GM06990 (cell line): ENCODE results near the gene APPL1.

Source experiments
- DNase-seq: peaks from one replicate; pipeline ENCODE4 v3.0.0-alpha.2; 2011; ENCODE audit not compliant: insufficient read length; ENCODE audit errors: extremely low read depth
- H3K27me3 ChIP-seq: replicated peaks from 2 replicates; pipeline ENCODE4 v1.6.0; 2011; ENCODE audit warnings: low read length; ENCODE audit not compliant: control insufficient read depth, insufficient read depth
- H3K36me3 ChIP-seq: 2 replicates; pipeline ENCODE4 v1.5.1; 2011; ENCODE audit warnings: low read length; ENCODE audit not compliant: control insufficient read depth, insufficient read depth
- H3K4me3 ChIP-seq: replicated peaks from 2 replicates; pipeline ENCODE4 v1.5.1; 2011; ENCODE audit warnings: low read depth, mild to moderate bottlenecking, control low read depth, low read length
- CTCF ChIP-seq: IDR thresholded peaks from 2 replicates; pipeline ENCODE4 v1.5.1; 2011; ENCODE audit warnings: low read length, control low read depth, mild to moderate bottlenecking, inconsistent platforms; ENCODE audit not compliant: insufficient read depth, poor library complexity, severe bottlenecking

Gene APPL1

GRCh38 chr3:57252404-57252803 is 24.9 kb downstream of the APPL1 start:
- Histone ChIP-seq H3K4me3 (no peak overlapping the region), H3K36me3 (peaks cover 2% of the 10 kb centered on the region), H3K27me3 (no peaks in the 10 kb centered on the region)
- DNase-seq, result no peak
- TF ChIP-seq CTCF, result no peak

DNA sequence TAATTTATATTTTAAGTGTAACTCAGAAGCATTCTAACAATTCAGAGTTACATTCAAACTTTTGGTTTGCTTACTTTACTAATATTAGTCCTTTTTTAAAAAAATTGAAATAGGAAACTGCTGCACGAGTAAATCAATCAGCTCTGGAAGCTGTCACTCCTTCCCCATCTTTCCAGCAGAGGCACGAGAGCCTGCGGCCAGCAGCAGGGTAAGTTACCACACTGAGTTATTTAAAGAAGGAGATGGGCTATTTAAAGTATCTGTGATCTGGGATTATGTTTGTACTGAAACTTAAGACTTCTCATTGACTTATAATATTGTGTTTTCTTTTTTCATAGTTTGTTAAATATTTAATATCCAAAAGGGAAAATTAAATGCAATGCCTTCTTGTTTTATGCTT is 29.3 kb downstream of the APPL1 start:
- DNase-seq, result no peak
- Histone ChIP-seq H3K27me3 (no peaks in the 10 kb centered on the region), H3K4me3 (no peak overlapping the region), H3K36me3 (peaks cover 6% of the 10 kb centered on the region)
- TF ChIP-seq CTCF, result no peak

DNA sequence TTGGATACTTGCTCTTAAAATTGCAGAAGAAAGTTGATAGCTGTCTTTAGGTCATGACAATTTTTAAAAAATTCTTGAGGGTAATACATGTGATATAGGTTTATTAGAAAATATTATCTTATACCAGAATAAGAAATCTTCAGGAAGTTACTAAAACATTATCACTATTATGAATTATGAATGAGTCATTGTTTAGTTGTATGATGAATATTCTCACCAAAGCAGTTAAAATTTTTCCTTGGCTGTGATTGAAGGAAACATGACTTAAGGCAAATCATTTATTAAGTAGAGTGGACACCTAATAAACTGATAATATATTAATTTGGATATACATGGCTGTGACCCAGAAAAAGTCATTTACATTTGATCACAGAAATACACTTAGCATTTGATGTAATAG is 30.1 kb downstream of the APPL1 start:
- TF ChIP-seq CTCF, result no peak
- no peaks in the 10 kb centered on the region for H3K27me3 ChIP-seq
- DNase-seq, result no peak
- no peak overlapping the region for H3K4me3 ChIP-seq
- peaks cover 6% of the 10 kb centered on the region for H3K36me3 ChIP-seq

DNA sequence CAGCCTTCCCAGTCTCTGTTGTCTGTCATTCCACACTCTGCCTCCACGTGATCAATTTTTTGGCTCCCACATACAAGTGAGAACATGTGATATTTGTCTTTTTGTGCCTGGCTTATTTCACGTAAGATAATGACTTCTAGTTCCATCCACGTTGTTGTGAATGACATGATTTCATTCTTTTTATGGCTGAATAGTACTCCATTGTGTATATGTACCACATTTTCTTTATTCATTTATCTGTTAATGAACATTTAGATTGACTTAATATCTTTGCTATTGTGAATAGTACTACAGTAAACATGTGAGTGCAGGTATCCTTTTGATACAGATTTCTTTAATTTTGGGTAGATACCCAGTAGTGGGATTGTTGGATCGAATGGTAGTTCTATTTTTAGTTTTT is 33.6 kb downstream of the APPL1 start:
- no peak for TF ChIP-seq CTCF
- H3K27me3 ChIP-seq, result no peaks in the 10 kb centered on the region
- H3K4me3 ChIP-seq, result no peak overlapping the region
- DNase-seq, result no peak
- peaks cover 6% of the 10 kb centered on the region for H3K36me3 ChIP-seq

DNA sequence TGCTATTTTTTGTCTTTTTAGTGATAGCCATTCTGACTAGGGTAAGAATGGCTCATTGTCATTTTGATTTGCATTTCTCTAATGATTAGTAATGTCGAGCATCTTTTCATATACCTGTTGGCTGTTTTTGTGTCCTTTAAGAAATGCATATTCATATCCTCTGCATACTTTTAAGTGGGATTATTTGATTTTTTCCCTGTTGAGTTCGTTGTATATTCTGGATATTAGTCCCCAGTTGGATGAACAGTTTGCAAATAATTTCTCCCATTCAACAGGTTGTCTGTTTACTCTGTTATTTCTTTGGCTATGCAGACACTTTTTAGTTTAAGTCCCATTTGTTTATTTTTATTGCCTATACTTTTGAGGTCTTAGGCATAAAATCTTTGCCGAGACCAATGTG is 34.4 kb downstream of the APPL1 start:
- no peak overlapping the region for H3K4me3 ChIP-seq
- H3K27me3 ChIP-seq, result no peaks in the 10 kb centered on the region
- peaks cover 6% of the 10 kb centered on the region for H3K36me3 ChIP-seq
- no peak for DNase-seq
- TF ChIP-seq CTCF, result no peak

DNA sequence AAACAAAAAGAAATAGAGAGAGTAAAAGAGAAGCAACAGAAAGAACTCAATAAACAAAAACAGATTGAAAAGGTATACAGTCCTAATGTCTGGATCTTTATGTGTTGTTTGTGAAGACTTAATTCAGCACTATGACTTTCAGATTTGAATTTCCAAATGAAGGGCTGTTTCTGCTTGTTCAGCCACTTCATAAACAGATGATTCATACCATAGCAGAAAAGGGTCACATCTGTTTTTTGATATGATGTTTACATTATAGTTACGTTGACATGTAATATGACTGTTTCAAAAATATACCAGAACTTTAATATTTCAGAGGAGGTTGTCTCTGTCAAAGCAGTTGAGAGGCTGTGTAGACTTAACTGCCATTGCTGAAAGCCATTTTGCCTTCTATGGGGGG is 40.9 kb downstream of the APPL1 start:
- TF ChIP-seq CTCF, result no peak
- Histone ChIP-seq H3K36me3 (peaks cover 4% of the 10 kb centered on the region), H3K4me3 (no peak overlapping the region), H3K27me3 (no peaks in the 10 kb centered on the region)
- DNase-seq, result no peak
